GM23338 (cell line): ENCODE results near the gene BCAP29. TPM values are rescaled to one million over a fixed set of nuclear protein-coding genes. Genes with fewer than 3 reads are reported as not detected.

ENCODE experiments used
- ATAC-seq: fragments of 200-7000 bp; cut with Tn5 transposase; 3 replicates; pipeline ENCODE4 v1.9.1; 2020
- DNase-seq: peaks from one replicate; pipeline ENCODE4 v3.0.0-alpha.2; 2015; ENCODE audit warnings: low spot score
- H2AFZ ChIP-seq: fragments of 200-600 bp; sonication (generic); 2 replicates; pipeline ENCODE4 v1.8.0; 2016; ENCODE audit warnings: antibody characterized with exemption, mild to moderate bottlenecking, moderate library complexity
- H3F3A ChIP-seq: fragments of 200-600 bp; sonication (generic); replicated peaks from 2 replicates; pipeline ENCODE4 v1.8.0; 2017; ENCODE audit warnings: antibody characterized with exemption, mixed run types, low read depth
- H3K27ac ChIP-seq: fragments of 200-600 bp; sonication (generic); 2 replicates; pipeline ENCODE4 v1.6.1; 2016; ENCODE audit warnings: low read depth
- H3K27me3 ChIP-seq: fragments of 200-600 bp; sonication (generic); 2 replicates; pipeline ENCODE4 v1.8.0; 2016; ENCODE audit warnings: mild to moderate bottlenecking, mixed run types, moderate library complexity; ENCODE audit not compliant: insufficient read depth
- H3K36me3 ChIP-seq: fragments of 200-600 bp; sonication (generic); 2 replicates; pipeline ENCODE4 v1.8.0; 2016; ENCODE audit warnings: mild to moderate bottlenecking; ENCODE audit not compliant: insufficient read depth
- H3K4me1 ChIP-seq: fragments of 200-600 bp; sonication (generic); 2 replicates; pipeline ENCODE4 v1.8.0; 2016; ENCODE audit warnings: mild to moderate bottlenecking, moderate library complexity; ENCODE audit not compliant: insufficient read depth
- H3K4me2 ChIP-seq: fragments of 200-600 bp; sonication (generic); 2 replicates; pipeline ENCODE4 v1.7.1; 2017; ENCODE audit warnings: mixed run types
- H3K4me3 ChIP-seq: fragments of 200-600 bp; sonication (generic); 2 replicates; pipeline ENCODE4 v1.6.1; 2016; ENCODE audit warnings: mixed run types
- H3K79me2 ChIP-seq: fragments of 200-600 bp; sonication (generic); replicated peaks from 2 replicates; pipeline ENCODE4 v1.8.0; 2017; ENCODE audit warnings: mild to moderate bottlenecking; ENCODE audit not compliant: insufficient read depth
- H3K9me2 ChIP-seq: fragments of 200-600 bp; sonication (generic); 2 replicates; pipeline ENCODE4 v1.8.0; 2017; ENCODE audit not compliant: insufficient read depth
- H4K20me1 ChIP-seq: fragments of 200-600 bp; sonication (generic); replicated peaks from 2 replicates; pipeline ENCODE4 v1.8.0; 2017; ENCODE audit warnings: mild to moderate bottlenecking; ENCODE audit not compliant: insufficient read depth
- H3K27ac Mint-ChIP-seq: 2 replicates; pipeline ENCODE4 v1.8.0; 2020; ENCODE audit warnings: inconsistent platforms, mild to moderate bottlenecking, moderate library complexity, mixed read lengths
- H3K27me3 Mint-ChIP-seq: 3 replicates; pipeline ENCODE4 v1.8.0; 2022; ENCODE audit warnings: low read depth, mild to moderate bottlenecking, moderate library complexity, mixed read lengths, inconsistent platforms; ENCODE audit not compliant: insufficient read depth, poor library complexity
- H3K36me3 Mint-ChIP-seq: 3 replicates; pipeline ENCODE4 v1.8.0; 2021; ENCODE audit warnings: low read depth, mild to moderate bottlenecking, inconsistent platforms, moderate library complexity, mixed read lengths
- H3K4me1 Mint-ChIP-seq: 3 replicates; pipeline ENCODE4 v1.8.0; 2020; ENCODE audit warnings: mild to moderate bottlenecking, inconsistent platforms, mixed read lengths
- H3K4me3 Mint-ChIP-seq: 3 replicates; pipeline ENCODE4 v1.8.0; 2021; ENCODE audit warnings: moderate library complexity, mild to moderate bottlenecking, inconsistent platforms, mixed read lengths
- H3K9me3 Mint-ChIP-seq: 3 replicates; pipeline ENCODE4 v1.8.0; 2020; ENCODE audit warnings: moderate library complexity, mild to moderate bottlenecking, inconsistent platforms, mixed read lengths
- CREB1 ChIP-seq: fragments of 250-450 bp; sonication (Bioruptor Pico); IDR thresholded peaks from 2 replicates; pipeline ENCODE4 v1.5.0; 2020; ENCODE audit warnings: low read depth, mild to moderate bottlenecking, moderate library complexity
- CTCF ChIP-seq, 2 experiments: fragments of 200-600 bp in 1 of 2; sonication (generic) in 1 of 2; conservative IDR thresholded peaks; 2 replicates each; pipeline versions ENCODE4 v1.5.1 to v1.6.1; 2016 to 2017; ENCODE audit warnings: antibody characterized with exemption in 2 of 2, low read depth in 2 of 2, mild to moderate bottlenecking in 2 of 2, moderate library complexity in 1 of 2
- EZH2 ChIP-seq: fragments of 200-600 bp; sonication (generic); IDR thresholded peaks from one replicate; pipeline ENCODE4 v1.8.0; 2017; ENCODE audit warnings: antibody characterized with exemption, mild to moderate bottlenecking, low read depth; ENCODE audit not compliant: unreplicated experiment
- EZH2phosphoT487 ChIP-seq: fragments of 200-600 bp; sonication (generic); IDR thresholded peaks from one replicate; pipeline ENCODE4 v1.8.1; 2018; ENCODE audit warnings: antibody characterized with exemption; ENCODE audit not compliant: unreplicated experiment
- JUNB ChIP-seq: IDR thresholded peaks from one replicate; pipeline ENCODE4 v1.6.1; 2016; ENCODE audit warnings: antibody characterized with exemption; ENCODE audit not compliant: unreplicated experiment
- POLR2AphosphoS5 ChIP-seq: IDR thresholded peaks from 2 replicates; pipeline ENCODE4 v1.6.1; 2016; ENCODE audit warnings: antibody characterized with exemption, low read depth
- REST ChIP-seq: IDR thresholded peaks from one replicate; pipeline ENCODE4 v1.6.1; 2018; ENCODE audit warnings: antibody characterized with exemption; ENCODE audit not compliant: unreplicated experiment
- STAT1 ChIP-seq: IDR thresholded peaks from one replicate; pipeline ENCODE4 v1.6.1; 2016; ENCODE audit warnings: antibody characterized with exemption; ENCODE audit not compliant: unreplicated experiment
- ZNF114 ChIP-seq: fragments of 250-450 bp; sonication (Bioruptor Pico); IDR thresholded peaks from 2 replicates; pipeline ENCODE4 v1.5.0; 2020; ENCODE audit warnings: mild to moderate bottlenecking, moderate library complexity
- ZNF462 ChIP-seq: fragments of 250-450 bp; sonication (Bioruptor Pico); IDR thresholded peaks from 2 replicates; pipeline ENCODE4 v1.5.0; 2020; ENCODE audit warnings: mild to moderate bottlenecking, moderate library complexity
- polyA plus RNA-seq: library from polyadenylated mRNA; unstranded; fragments of >200 nt; fragmentation: Nextera tagmentation; extraction: Ambion mirVana; gene quantifications from 2 replicates; pipeline ENCODE4 v1.2.1, GENCODE V29; 2016
- total RNA-seq: library from RNA; depleted of rRNA; stranded (reverse); fragments of >200 nt; shearing (Covaris generic); gene quantifications from 2 replicates; pipeline ENCODE4 v1.2.3, GENCODE V29; 2014

BCAP29 gene
- total and polyA plus RNA-seq, 2 experiments from 2014 or later, result 18.4 to 24.0 TPM

GRCh38 chr7:107605218-107605815, 25.3 kb downstream of the BCAP29 start (continued):
- TF ChIP-seq CREB1, result no peak

GRCh38 chr7:107606303-107606702, 26.3 kb downstream of the BCAP29 start:
- Histone ChIP-seq H4K20me1 (no peaks in the 10 kb centered on the region), H3K9me2 (no peaks in the 10 kb centered on the region), H3K4me3 (no peak overlapping the region), H3K79me2 (no peaks in the 10 kb centered on the region), H3K4me1 (no peaks in the 10 kb centered on the region), H3F3A (no peaks in the 10 kb centered on the region), H3K36me3 (no peaks in the 10 kb centered on the region), H2AFZ (no peak overlapping the region), H3K27ac (no peak overlapping the region), H3K27me3 (no peaks in the 10 kb centered on the region), H3K4me2 (no peak overlapping the region)
- no peak for TF ChIP-seq REST
- TF ChIP-seq EZH2, result no peak
- TF ChIP-seq STAT1, result no peak
- TF ChIP-seq ZNF114 (CRISPR knock-in tag), result no peak
- TF ChIP-seq CTCF (conservative IDR thresholded peaks at IDR 0.05; ENCODE audit: low read depth in 2 of 2), result no peak
- no peak for TF ChIP-seq EZH2phosphoT487
- TF ChIP-seq JUNB, result no peak
- TF ChIP-seq ZNF462, result no peak
- TF ChIP-seq POLR2AphosphoS5, result no peak
- no peaks in the 10 kb centered on the region for H3K9me3 Mint-ChIP-seq
- H3K36me3 Mint-ChIP-seq, result no peaks in the 10 kb centered on the region
- peaks cover 1% of the 10 kb centered on the region for H3K27me3 Mint-ChIP-seq
- no peak for DNase-seq
- no peak for ATAC-seq
- no peak overlapping the region for H3K4me3 Mint-ChIP-seq
- no peak overlapping the region for H3K27ac Mint-ChIP-seq
- H3K4me1 Mint-ChIP-seq, result no peaks in the 10 kb centered on the region
